Stimulated activated CD8-positive, alpha-beta memory T cell treated with anti-CD3 and anti-CD28 coated beads, Interleukin-7, amount 100 ng/mL, for 4 hours (primary cell): Measurements from ENCODE around the gene HOXD4.

Source experiments
- DNase-seq, 2 donors: peaks; one replicate each; pipeline ENCODE4 v3.0.0-alpha.2; 2020; ENCODE audit warnings: low read depth in 2 of 2

HOXD4 gene

DNA sequence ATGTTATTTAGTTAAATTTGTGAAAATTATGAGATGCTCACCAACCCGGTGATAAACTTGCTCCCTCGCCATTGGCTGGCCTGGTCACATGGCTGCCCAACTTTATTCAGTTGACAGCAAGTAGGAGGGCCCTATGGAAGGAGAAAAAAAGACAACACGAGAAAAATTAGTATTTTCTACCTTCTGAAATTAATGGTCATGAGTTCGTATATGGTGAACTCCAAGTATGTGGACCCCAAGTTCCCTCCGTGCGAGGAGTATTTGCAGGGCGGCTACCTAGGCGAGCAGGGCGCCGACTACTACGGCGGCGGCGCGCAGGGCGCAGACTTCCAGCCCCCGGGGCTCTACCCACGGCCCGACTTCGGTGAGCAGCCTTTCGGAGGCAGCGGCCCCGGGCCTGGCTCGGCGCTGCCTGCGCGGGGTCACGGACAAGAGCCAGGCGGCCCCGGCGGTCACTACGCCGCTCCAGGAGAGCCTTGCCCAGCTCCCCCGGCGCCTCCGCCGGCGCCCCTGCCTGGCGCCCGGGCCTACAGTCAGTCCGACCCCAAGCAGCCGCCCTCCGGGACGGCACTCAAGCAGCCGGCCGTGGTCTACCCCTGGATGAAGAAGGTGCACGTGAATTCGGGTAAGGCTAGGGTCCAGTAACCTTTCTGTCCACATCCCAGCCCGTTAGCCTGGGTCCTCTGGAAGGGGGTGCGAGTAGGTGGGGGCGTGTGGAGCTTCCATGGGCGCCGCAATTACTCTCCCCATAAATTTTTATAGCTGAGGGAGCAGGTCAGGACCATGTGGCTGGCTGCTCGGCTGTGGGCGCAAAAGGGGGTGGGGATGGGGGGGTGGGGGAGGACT is at the start of gene HOXD4:
Gene HOXD4 (plus strand): TSS at position 109 of the 846 bp plus-strand sequence. CDS start 84 bp downstream, at position 193.
- DNase-seq, result no peak

DNA sequence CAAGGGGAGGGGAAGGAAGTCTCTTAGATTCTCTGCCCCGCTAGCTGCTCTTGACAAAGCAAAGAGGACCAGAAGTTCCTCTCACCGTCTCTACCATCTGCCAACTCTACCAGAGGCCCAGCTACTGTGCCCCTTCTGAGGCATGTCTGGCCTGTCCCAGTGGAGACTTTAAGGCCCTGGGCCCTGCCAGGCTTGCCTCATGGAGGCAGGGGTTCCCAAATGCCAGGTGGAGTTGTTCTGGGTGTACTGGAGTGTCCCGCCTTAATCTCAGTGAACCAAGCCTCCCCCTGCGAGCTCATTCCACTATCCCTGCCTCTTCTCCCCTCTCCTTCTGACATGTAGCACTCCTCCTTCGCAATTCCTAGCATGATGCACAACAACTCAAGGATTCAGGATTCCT is 49.5 kb upstream of the HOXD4 start:
- no peak for DNase-seq

DNA sequence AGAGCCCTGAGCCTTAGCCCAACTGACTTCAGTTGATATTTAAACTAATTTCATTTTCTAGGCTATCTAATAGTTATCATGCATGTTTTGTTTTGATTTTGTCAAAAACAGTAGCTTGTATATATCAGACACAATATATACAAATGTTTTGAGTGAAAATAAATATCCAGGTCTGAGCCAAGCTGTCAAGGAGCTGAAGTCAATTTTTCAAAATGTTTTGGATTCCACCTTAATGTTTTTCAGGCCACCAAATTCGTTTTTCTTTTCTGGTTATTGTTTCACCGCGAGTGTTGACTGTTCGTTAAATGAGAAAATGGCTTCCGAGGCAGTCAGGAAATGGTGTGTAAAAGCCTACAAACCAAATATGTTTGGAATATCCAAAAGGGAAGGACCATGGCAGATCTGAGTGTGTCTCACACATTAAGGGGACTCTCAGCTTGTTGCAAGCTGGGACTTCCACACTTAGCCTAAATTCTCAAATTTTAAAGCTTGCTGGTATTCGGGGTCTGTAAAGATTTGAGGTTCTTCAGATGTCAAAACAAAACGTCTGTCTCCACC is 49.0 kb upstream of the HOXD4 start:
- DNase-seq, result no peak

GRCh38 chr2:176103194-176103593 is 48.2 kb upstream of the HOXD4 start:
- no peak for DNase-seq

GRCh38 chr2:176103742-176104315 is 47.5 kb upstream of the HOXD4 start:
- no peak for DNase-seq

DNA sequence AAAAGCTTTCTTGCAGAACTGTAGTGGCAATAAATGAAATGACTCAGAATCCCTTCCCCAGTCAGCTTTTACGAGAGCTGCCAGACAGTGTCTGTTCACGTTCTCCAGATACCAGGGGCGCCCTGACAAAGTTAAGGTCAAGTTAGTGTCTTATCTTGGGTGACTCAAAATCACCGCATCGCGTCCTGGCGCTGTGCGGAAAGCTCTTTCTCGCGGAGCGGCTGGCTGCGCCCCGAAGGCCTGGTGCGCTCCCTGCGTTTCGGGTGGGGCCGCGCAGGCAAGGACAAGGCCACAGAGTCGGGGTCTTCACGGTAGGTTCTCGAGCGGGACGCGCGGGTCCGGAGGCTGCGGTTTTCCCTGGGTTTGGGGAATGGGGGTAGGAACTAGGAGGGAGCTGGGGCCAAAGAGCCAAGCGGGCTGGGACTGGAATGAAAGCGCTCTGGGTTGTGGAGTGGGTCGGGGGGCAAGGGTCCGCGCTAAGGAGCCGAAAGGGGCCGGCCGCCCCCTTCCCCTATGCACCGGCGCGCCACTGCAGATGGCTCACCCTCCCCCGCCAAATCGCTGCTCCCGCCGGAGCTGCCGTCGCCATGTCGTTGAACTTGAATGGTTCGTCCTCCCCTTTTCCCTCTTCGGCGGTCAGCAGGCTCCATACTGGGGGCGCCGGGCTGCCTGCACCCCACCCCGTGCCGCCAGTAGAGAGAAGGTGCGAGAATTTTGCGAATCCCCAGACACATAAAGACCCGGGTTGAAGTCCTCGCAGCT is 46.9 kb upstream of the HOXD4 start:
- no peak for DNase-seq

DNA sequence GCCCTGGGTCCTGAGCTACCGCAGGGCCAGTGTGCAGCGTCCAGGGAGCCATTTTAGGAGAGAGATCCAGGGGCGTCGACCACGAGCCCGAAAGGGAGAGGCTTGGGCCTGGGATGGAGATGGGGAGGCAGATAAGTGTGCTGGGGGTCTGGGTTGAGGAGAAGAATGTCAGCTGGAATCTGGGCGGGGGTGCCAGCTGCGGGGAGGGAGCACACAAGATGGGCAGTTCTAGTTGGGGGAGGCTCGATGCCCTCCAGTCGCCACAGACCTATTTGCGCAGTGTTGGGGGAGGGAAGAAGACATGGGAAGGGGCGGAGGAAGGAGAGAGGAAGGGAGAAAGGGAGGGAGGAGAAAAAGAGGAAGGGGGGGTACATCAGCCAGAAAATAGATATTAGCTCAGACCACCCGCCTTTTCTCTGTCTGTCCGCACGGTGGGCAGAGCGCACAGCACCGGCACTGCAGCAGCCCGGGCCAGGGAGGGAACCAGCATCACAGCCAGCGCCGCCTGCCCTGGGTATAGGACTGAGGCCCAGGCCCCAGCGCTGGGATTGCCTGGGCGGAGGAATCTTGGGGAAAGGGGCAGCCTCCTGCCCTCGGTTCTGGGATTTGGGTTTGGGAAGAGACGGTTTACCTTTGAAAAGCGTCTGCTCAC is 46.1 kb upstream of the HOXD4 start:
- DNase-seq, result no peak

DNA sequence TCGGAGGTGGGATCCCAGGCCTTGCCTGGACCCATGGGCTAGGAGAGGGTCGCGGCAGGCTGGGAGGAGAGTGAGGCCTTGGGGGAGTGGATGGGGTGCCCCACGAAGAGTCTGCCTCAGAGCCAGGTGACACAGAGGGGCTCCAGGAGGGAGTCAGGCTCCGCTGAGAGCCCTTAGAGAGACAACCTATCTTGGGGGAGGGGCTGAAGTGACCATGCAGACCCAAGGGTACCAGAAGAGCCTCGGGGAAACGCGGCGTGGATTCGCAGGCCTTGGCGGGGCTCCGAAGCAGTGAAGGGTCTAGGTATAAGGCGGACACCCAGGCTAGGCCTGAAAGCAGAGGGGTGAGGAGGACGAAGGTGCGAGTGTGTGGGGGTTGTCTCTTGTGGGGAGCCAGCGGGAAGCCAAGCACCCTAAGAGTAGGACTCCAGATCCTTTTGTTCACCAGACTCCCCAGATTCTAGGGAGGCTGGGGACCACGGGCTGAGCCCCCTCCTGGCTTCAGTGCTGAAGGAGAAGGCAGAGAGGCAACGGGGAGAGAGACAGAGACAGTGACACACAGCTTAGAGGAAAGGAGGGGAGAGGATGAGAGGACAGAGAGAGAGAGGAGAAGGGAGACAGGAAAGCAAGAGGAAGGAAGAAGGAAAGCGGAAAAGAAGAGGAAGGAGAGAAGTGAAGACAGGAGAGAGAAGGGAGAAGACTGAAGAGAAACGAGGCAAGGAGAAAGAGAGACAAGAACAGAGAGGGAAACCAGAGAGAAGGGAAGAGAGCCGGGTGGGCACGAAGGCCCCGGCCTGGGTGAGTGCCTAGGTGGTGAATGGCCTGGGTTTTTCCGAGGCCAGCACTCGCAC is 45.4 kb upstream of the HOXD4 start:
- DNase-seq, result no peak

- DNase-seq, result no peak
Measured at GRCh38 chr2:176106581-176107539, 44.5 kb upstream of the HOXD4 start, which contains the start of gene HOXD11. HOXD11 (plus strand) TSS chr2:176107280; CDS start chr2:176107356, 76 bp downstream.

DNA sequence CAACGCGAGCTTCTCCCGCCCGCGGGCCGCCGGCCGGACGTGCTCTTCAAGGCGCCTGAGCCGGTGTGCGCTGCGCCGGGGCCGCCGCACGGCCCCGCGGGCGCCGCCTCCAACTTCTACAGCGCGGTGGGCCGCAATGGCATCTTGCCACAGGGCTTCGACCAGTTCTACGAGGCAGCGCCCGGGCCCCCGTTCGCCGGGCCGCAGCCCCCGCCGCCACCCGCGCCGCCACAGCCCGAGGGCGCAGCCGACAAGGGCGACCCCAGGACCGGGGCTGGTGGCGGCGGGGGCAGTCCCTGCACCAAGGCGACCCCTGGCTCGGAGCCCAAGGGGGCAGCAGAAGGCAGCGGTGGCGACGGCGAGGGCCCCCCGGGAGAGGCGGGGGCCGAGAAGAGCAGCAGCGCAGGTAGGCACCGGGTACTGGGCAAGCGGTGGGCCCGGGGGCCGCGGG is 43.6 kb upstream of the HOXD4 start:
- no peak for DNase-seq

DNA sequence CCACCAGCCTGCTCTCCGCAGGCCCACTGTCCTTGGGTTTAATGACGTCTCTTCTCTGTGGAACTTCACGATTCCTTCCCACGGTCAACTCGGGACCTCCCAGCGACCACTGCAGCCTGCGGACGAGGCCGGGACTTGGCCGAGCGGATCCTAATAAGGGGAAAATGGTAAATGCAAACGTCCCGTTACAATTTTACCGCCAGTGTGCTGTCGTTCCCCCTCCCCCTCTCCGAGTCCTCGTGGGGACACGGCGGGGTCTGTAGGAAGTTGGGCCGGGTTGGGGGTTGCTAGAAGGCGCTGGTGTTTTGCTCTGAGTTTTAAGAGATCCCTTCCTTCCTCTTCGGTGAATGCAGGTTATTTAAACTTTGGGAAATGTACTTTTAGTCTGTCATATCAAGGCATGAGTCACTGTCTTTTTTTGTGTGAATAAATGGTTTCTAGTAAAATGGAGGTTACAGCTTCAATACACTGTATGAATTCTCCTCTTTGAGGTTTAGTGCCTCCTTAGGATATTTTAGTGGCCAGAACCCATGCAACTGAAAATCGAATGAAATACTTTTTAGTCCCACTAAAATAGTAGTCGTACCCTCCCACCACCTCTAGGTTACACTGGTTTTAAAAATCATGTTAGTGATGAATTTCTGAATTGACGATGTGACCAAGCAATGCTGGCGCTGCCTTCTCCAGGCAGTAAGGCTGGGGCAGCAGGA is 42.0 kb upstream of the HOXD4 start:
- DNase-seq, result no peak

DNA sequence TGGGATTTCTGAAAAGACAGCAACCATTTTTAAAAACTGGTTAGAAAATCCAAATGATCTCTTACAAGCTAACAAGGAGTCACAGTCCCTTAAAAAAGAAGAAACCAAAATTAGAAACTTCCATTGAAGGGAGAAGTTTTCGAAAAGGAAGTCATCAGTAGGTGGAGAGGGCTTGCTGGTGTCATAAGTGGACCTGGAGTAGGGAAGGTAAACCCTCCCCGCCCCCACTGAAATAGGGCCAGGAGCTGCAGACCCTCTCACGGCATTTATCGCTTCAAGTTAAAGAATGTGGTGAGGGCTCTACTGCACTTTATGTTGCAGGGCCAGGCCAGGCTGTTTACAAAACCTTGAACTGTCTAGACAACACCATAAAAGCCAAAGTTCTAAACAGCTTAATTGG is 41.4 kb upstream of the HOXD4 start:
- DNase-seq, result no peak

- no peak for DNase-seq
Measured at GRCh38 chr2:176110415-176111308, 40.7 kb upstream of the HOXD4 start.

DNA sequence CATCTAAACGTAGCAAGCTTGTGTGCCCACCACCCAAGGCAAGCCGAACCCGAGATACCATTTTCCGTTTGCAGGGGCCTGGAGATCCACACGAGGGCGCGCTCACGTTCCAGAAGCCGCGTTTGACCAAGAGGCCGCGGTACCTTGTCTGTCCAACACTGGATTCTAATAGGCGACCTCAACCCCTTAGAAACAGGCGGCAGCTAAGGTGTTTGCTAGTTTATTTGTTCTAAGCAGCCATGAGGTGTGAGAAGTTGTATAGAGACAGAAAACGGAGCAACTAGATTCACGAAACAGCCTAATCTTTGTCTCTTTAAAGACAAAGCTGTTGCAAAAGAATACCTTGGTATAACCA is 40.1 kb upstream of the HOXD4 start:
- DNase-seq, result no peak

DNA sequence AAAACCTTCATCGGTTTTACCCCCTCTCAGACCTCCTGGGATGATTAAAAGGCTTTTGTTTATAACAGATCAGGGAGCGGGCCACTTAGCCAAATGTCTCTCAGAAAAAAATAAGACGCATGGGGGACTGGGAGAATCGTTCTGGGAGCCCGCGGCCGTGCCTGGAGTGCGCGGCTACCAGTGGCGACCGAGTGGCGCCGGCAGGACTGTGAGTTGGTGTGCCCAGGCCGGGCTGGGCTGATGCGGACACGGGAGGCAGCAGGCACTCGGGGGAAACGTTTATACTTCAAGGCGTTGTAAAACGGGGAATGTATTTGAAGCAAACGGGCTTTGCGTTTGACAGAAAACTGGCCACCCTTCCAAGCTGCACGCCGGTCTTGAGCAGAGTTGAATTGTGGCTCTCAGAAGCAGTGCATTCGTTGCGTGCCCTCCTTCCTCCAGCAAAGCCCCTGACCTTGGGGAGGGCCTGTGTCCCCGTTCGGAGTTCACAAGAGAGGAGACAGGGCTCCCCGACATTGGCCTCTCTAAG is 39.4 kb upstream of the HOXD4 start:
- no peak for DNase-seq

GRCh38 chr2:176112375-176113302 is 38.7 kb upstream of the HOXD4 start:
- no peak for DNase-seq
